CD14-positive monocyte (primary cell): ENCODE data around the gene POLR2B. TPM values are rescaled to one million over a fixed set of nuclear protein-coding genes. Genes with fewer than 3 reads are reported as not detected.

ENCODE experiments used
- DNase-seq, 3 donors: peaks; one replicate each; pipeline ENCODE4 v3.0.0-alpha.2; 2011 to 2022
- H2AFZ ChIP-seq: 2 replicates; pipeline ENCODE4 v1.6.0; 2012; ENCODE audit warnings: mild to moderate bottlenecking, low read depth, low read length, inconsistent platforms; ENCODE audit not compliant: insufficient read depth, poor library complexity, severe bottlenecking
- H3K27ac ChIP-seq, 2 donors: 1 replicate in 1 of 2; 2 replicates in 1 of 2; pipeline ENCODE4 v1.5.1; 2012 to 2013; ENCODE audit warnings: low read length in 2 of 2, control low read depth in 1 of 2, inconsistent platforms in 1 of 2, low read depth in 1 of 2, mild to moderate bottlenecking in 1 of 2
- H3K27me3 ChIP-seq, 2 donors: one replicate each; pipeline versions ENCODE4 v1.6.0 to v1.6.1; 2011 to 2013; ENCODE audit warnings: low read length in 2 of 2; ENCODE audit not compliant: control insufficient read depth in 2 of 2, insufficient read depth in 2 of 2
- H3K36me3 ChIP-seq, 2 donors: replicated peaks in 1 of 2; 1 replicate in 1 of 2; 2 replicates in 1 of 2; pipeline versions ENCODE4 v1.5.1 to v1.6.1; 2012 to 2013; ENCODE audit warnings: low read length in 2 of 2, control low read depth in 1 of 2, inconsistent platforms in 1 of 2, mild to moderate bottlenecking in 1 of 2; ENCODE audit not compliant: insufficient read depth in 2 of 2, control insufficient read depth in 1 of 2
- H3K4me1 ChIP-seq, 2 donors: 1 replicate in 1 of 2; 2 replicates in 1 of 2; pipeline versions ENCODE4 v1.5.1 to v1.6.1; 2012 to 2013; ENCODE audit warnings: low read length in 2 of 2, control low read depth in 1 of 2, inconsistent platforms in 1 of 2, mild to moderate bottlenecking in 1 of 2, moderate library complexity in 1 of 2; ENCODE audit not compliant: insufficient read depth in 2 of 2, control insufficient read depth in 1 of 2
- H3K4me2 ChIP-seq: replicated peaks from 2 replicates; pipeline ENCODE3; 2012; ENCODE audit warnings: low read length, moderate library complexity, mild to moderate bottlenecking; ENCODE audit not compliant: poor library complexity, severe bottlenecking; ENCODE audit errors: extremely low read depth
- H3K4me3 ChIP-seq, 3 experiments: fragments of 200-600 bp in 1 of 3; sonication (generic) in 1 of 3; replicated peaks in 1 of 3; 1 replicate in 2 of 3; 2 replicates in 1 of 3; pipeline ENCODE4 v1.5.1; 2011 to 2013; ENCODE audit warnings: low read length in 3 of 3, mild to moderate bottlenecking in 3 of 3, control low read depth in 2 of 3, low read depth in 2 of 3, inconsistent platforms in 1 of 3, moderate library complexity in 1 of 3
- H3K79me2 ChIP-seq: 2 replicates; pipeline ENCODE4 v1.6.0; 2012; ENCODE audit warnings: mild to moderate bottlenecking, control low read depth, inconsistent platforms, low read length, moderate library complexity; ENCODE audit not compliant: insufficient read depth
- H3K9ac ChIP-seq: 2 replicates; pipeline ENCODE4 v1.6.0; 2017; ENCODE audit warnings: low read length, mild to moderate bottlenecking; ENCODE audit not compliant: insufficient read depth, poor library complexity, severe bottlenecking
- H3K9me3 ChIP-seq, 2 donors: replicated peaks in 1 of 2; 1 replicate in 1 of 2; 2 replicates in 1 of 2; pipeline versions ENCODE4 v1.5.1 to v1.6.1; 2012 to 2013; ENCODE audit warnings: low read length in 2 of 2, control low read depth in 1 of 2; ENCODE audit not compliant: control insufficient read depth in 1 of 2, insufficient read depth in 1 of 2
- H4K20me1 ChIP-seq: 2 replicates; pipeline ENCODE4 v1.6.0; 2012; ENCODE audit warnings: mild to moderate bottlenecking, low read length, control low read depth, moderate library complexity; ENCODE audit not compliant: insufficient read depth
- H3K27ac Mint-ChIP-seq, 7 donors: one replicate each; pipeline ENCODE4 v1.8.0; 2020; ENCODE audit warnings: mild to moderate bottlenecking in 7 of 7, mixed read lengths in 7 of 7, moderate library complexity in 6 of 7, inconsistent platforms in 2 of 7
- H3K27me3 Mint-ChIP-seq, 3 donors: one replicate each; pipeline ENCODE4 v1.8.0; 2021 to 2022; ENCODE audit warnings: low read depth in 3 of 3, mild to moderate bottlenecking in 3 of 3, mixed read lengths in 3 of 3, moderate library complexity in 3 of 3, inconsistent platforms in 1 of 3
- H3K36me3 Mint-ChIP-seq, 2 donors: one replicate each; pipeline ENCODE4 v1.8.0; 2020; ENCODE audit warnings: mixed read lengths in 2 of 2, inconsistent platforms in 1 of 2, mild to moderate bottlenecking in 1 of 2
- H3K4me1 Mint-ChIP-seq: one replicate; pipeline ENCODE4 v1.8.0; 2020; ENCODE audit warnings: mild to moderate bottlenecking, mixed read lengths
- H3K4me3 Mint-ChIP-seq, 2 donors: one replicate each; pipeline ENCODE4 v1.8.0; 2020; ENCODE audit warnings: mild to moderate bottlenecking in 2 of 2, mixed read lengths in 2 of 2, moderate library complexity in 1 of 2
- H3K9me3 Mint-ChIP-seq, 7 donors: one replicate each; pipeline ENCODE4 v1.8.0; 2020 to 2022; ENCODE audit warnings: mixed read lengths in 7 of 7, mild to moderate bottlenecking in 6 of 7, moderate library complexity in 6 of 7, inconsistent platforms in 2 of 7
- WGBS: methylation state at CpG from one replicate; pipeline ENCODE4 v1.1.5; 2013; ENCODE audit warnings: missing lambda C conversion rate; ENCODE audit not compliant: insufficient coverage; 5-methylcytosine and 5-hydroxymethylcytosine counted together
- intact Hi-C, 2 donors: fragments of 100-400 bp; cut with micrococcal nuclease; formaldehyde crosslinking; loops; one replicate each; pipeline versions ENCODE4 v1.15.0 to v1.15.1; 2023
- polyA plus RNA-seq, 3 donors: library from polyadenylated mRNA; depleted of rRNA in 1 of 3; unstranded in 2 of 3; stranded (reverse) in 1 of 3; fragments of 300-500 nt in 2 of 3; fragments of >200 nt in 1 of 3; fragmentation: Illumina TruSeq in 2 of 3; gene quantifications; 1 replicate in 2 of 3; 2 replicates in 1 of 3; pipeline ENCODE4 v1.2.3, GENCODE V29; 2012 to 2021
- TF ChIP-seq, protein P1 (sequence below): fragments of 200-600 bp; IDR thresholded peaks from one replicate; pipeline ENCODE4 v1.8.0; 2022; ENCODE audit warnings: antibody characterized with exemption, mild to moderate bottlenecking

The POLR2B gene
- polyA plus RNA-seq, 3 donors: 29.0 to 42.1 (median 36.1) TPM

DNA sequence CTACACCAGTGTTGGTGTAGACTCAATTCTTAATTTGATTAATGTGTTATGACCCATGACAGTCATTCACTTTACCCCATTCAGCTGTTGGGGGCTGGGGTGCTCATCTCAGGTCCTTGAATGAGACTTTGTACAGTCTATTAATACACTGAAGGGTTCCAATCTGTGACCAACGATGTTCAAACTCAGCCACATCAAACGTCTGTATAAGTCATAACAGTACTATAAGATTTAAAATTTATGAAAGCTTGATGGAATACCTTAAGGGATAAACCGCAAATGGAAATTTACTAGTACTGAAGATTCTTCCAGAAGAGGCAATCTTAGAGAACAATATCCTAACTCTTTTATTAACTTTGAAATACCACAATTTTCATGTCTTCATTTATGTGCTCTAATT, 37.3 kb upstream of the POLR2B start:
- Mint-ChIP-seq H3K4me1 (no peaks in the 10 kb centered on the region), H3K27me3 (no peaks in the 10 kb centered on the region), H3K27ac (no peak overlapping the region), H3K4me3 (no peak overlapping the region), H3K9me3 (peaks cover 0 to 4% (median 0%) of the 10 kb centered on the region in 7 donors), H3K36me3 (peaks cover 14 to 33% of the 10 kb centered on the region in 2 donors)
- H2AFZ ChIP-seq: no peak overlapping the region
- no peaks in the 10 kb centered on the region for H3K9me3 ChIP-seq
- intact Hi-C loops: no loop called here
- no peak overlapping the region for H3K9ac ChIP-seq
- H4K20me1 ChIP-seq: no peaks in the 10 kb centered on the region
- H3K4me2 ChIP-seq: no peak overlapping the region
- WGBS: no CpG with 5 or more reads among the region's 3 CpGs
- no peaks in the 10 kb centered on the region for H3K79me2 ChIP-seq
- H3K27ac ChIP-seq: no peak overlapping the region
- peaks cover 4 to 30% of the 10 kb centered on the region in 2 donors for H3K36me3 ChIP-seq
- H3K27me3 ChIP-seq: no peaks in the 10 kb centered on the region
- TF ChIP-seq, protein P1, sequence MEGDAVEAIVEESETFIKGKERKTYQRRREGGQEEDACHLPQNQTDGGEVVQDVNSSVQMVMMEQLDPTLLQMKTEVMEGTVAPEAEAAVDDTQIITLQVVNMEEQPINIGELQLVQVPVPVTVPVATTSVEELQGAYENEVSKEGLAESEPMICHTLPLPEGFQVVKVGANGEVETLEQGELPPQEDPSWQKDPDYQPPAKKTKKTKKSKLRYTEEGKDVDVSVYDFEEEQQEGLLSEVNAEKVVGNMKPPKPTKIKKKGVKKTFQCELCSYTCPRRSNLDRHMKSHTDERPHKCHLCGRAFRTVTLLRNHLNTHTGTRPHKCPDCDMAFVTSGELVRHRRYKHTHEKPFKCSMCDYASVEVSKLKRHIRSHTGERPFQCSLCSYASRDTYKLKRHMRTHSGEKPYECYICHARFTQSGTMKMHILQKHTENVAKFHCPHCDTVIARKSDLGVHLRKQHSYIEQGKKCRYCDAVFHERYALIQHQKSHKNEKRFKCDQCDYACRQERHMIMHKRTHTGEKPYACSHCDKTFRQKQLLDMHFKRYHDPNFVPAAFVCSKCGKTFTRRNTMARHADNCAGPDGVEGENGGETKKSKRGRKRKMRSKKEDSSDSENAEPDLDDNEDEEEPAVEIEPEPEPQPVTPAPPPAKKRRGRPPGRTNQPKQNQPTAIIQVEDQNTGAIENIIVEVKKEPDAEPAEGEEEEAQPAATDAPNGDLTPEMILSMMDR: no peak
- no peak overlapping the region for H3K4me3 ChIP-seq
- H3K4me1 ChIP-seq: no peaks in the 10 kb centered on the region
- no peak for DNase-seq

- intact Hi-C loops: loop anchor here in 1 of 2 donors (10.0 kb wide), 1 partner anchor 49 kb away; the partner anchor contains the start of gene REST
- no peak overlapping the region for H3K27ac Mint-ChIP-seq
- peaks cover 15% of the 10 kb centered on the region for H3K4me1 Mint-ChIP-seq
- Histone ChIP-seq H3K27me3 (no peaks in the 10 kb centered on the region), H3K4me1 (peaks cover 9 to 14% of the 10 kb centered on the region in 2 donors), H3K9ac (no peak overlapping the region), H3K79me2 (no peaks in the 10 kb centered on the region), H3K9me3 (no peaks in the 10 kb centered on the region), H2AFZ (no peak overlapping the region), H3K4me3 (no peak overlapping the region), H3K4me2 (no peak overlapping the region), H4K20me1 (no peaks in the 10 kb centered on the region), H3K27ac (no peak overlapping the region), H3K36me3 (no peaks in the 10 kb centered on the region)
- H3K9me3 Mint-ChIP-seq: peaks cover 0 to 2% (median 0%) of the 10 kb centered on the region in 7 donors
- H3K4me3 Mint-ChIP-seq: no peak overlapping the region
- TF ChIP-seq, protein P1: no peak
- peaks cover 0 to 2% (median 0%) of the 10 kb centered on the region in 3 donors for H3K27me3 Mint-ChIP-seq
- H3K36me3 Mint-ChIP-seq: no peaks in the 10 kb centered on the region
- 100% methylated on average over 2 of the region's 9 CpGs for WGBS
- DNase-seq: no peak
Measured at GRCh38 chr4:56953680-56954520, 24.8 kb upstream of the POLR2B start.
